NCI-H1694 treated with DMSO at 0.1 percent for 48 hours (cell line): ENCODE data around the gene LCN10.

Experiments
- DNase-seq: peaks from one replicate; lab custom pipeline; 2025; lab: John Stamatoyannopoulos, UW

Gene LCN10

GRCh38 chr9:136754626-136755301 is 12.0 kb upstream of the LCN10 start:
- DNase-seq: no peak

- no peak for DNase-seq
Observed at GRCh38 chr9:136754059-136754572, 11.4 kb upstream of the LCN10 start.

GRCh38 chr9:136753371-136754058 is 10.8 kb upstream of the LCN10 start:
- DNase-seq: no peak

GRCh38 chr9:136751814-136752213 is 9.1 kb upstream of the LCN10 start:
- no peak for DNase-seq

- DNase-seq: no peak
Observed at GRCh38 chr9:136751244-136751643, 8.5 kb upstream of the LCN10 start.

GRCh38 chr9:136750526-136750925 is 7.8 kb upstream of the LCN10 start:
- no peak for DNase-seq

GRCh38 chr9:136748666-136749611 is 6.2 kb upstream of the LCN10 start:
- no peak for DNase-seq

- no peak for DNase-seq
Observed at GRCh38 chr9:136748201-136748600, 5.5 kb upstream of the LCN10 start, which contains the start of gene LCN6. LCN6 (minus strand) TSS chr9:136748525; CDS start chr9:136748483, 42 bp downstream.

GRCh38 chr9:136747161-136748060 is 4.7 kb upstream of the LCN10 start:
- no peak for DNase-seq

- no peak for DNase-seq
Observed at GRCh38 chr9:136746621-136747020, 3.9 kb upstream of the LCN10 start.

GRCh38 chr9:136746155-136746490 is 3.4 kb upstream of the LCN10 start:
- DNase-seq: no peak

GRCh38 chr9:136745389-136746154 is 2.8 kb upstream of the LCN10 start:
- DNase-seq: no peak

- DNase-seq: no peak
Observed at GRCh38 chr9:136744773-136745172, 2.0 kb upstream of the LCN10 start.

- no peak for DNase-seq
Observed at GRCh38 chr9:136743639-136744211, 985 bp upstream of the LCN10 start.

GRCh38 chr9:136741883-136742571 is 713 bp downstream of the LCN10 start:
- DNase-seq: no peak

GRCh38 chr9:136740971-136741882 is 1.5 kb downstream of the LCN10 start:
- DNase-seq: no peak

GRCh38 chr9:136740491-136740890 is 2.2 kb downstream of the LCN10 start:
- no peak for DNase-seq

- no peak for DNase-seq
Observed at GRCh38 chr9:136740069-136740468, 2.7 kb downstream of the LCN10 start.

- no peak for DNase-seq
Observed at GRCh38 chr9:136739509-136739908, 3.2 kb downstream of the LCN10 start.
